Smooth muscle cell (in vitro differentiated cells): ENCODE data around the gene NPEPPS. TPM values are rescaled to one million over a fixed set of nuclear protein-coding genes. Genes with fewer than 3 reads are reported as not detected.

Source experiments
- DNase-seq: peaks from one replicate; lab custom pipeline; 2025; ENCODE audit not compliant: unreplicated experiment; lab: John Stamatoyannopoulos, UW
- H2AFZ ChIP-seq: fragments of 200-600 bp; sonication (generic); 2 replicates; pipeline ENCODE4 v1.6.0; 2016; ENCODE audit warnings: antibody characterized with exemption, low read depth, mild to moderate bottlenecking
- H3F3A ChIP-seq: fragments of 200-600 bp; sonication (generic); 2 replicates; pipeline ENCODE4 v1.6.0; 2017; ENCODE audit warnings: antibody characterized with exemption, low read depth
- H3K27ac ChIP-seq: fragments of 200-600 bp; sonication (generic); 2 replicates; pipeline ENCODE4 v1.5.1; 2016; ENCODE audit warnings: low read depth, mild to moderate bottlenecking
- H3K27me3 ChIP-seq: fragments of 200-600 bp; sonication (generic); 2 replicates; pipeline ENCODE4 v1.6.1; 2016; ENCODE audit warnings: low read depth, mild to moderate bottlenecking
- H3K36me3 ChIP-seq: fragments of 200-600 bp; sonication (generic); 2 replicates; pipeline ENCODE4 v1.5.1; 2016; ENCODE audit warnings: low read depth
- H3K4me1 ChIP-seq: fragments of 200-600 bp; sonication (generic); 2 replicates; pipeline ENCODE4 v1.5.1; 2016; ENCODE audit warnings: low read depth
- H3K4me2 ChIP-seq: fragments of 200-600 bp; sonication (generic); 2 replicates; pipeline ENCODE4 v1.6.0; 2016; ENCODE audit warnings: mild to moderate bottlenecking
- H3K4me3 ChIP-seq: fragments of 200-600 bp; sonication (generic); 2 replicates; pipeline ENCODE4 v1.5.1; 2016; ENCODE audit warnings: mild to moderate bottlenecking
- H3K79me2 ChIP-seq: fragments of 200-600 bp; sonication (generic); 2 replicates; pipeline ENCODE4 v1.6.0; 2016; ENCODE audit warnings: low read depth, mild to moderate bottlenecking
- H3K9ac ChIP-seq: fragments of 200-600 bp; sonication (generic); 2 replicates; pipeline ENCODE4 v1.6.0; 2016; ENCODE audit warnings: low read depth
- H3K9me3 ChIP-seq: fragments of 200-600 bp; sonication (generic); replicated peaks from 2 replicates; pipeline ENCODE4 v1.5.1; 2016; ENCODE audit warnings: low read depth
- H4K20me1 ChIP-seq: fragments of 200-600 bp; sonication (generic); 2 replicates; pipeline ENCODE4 v1.6.0; 2016; ENCODE audit warnings: low read depth
- CTCF ChIP-seq: fragments of 200-600 bp; sonication (generic); IDR thresholded peaks from 2 replicates; pipeline ENCODE4 v1.5.1; 2017; ENCODE audit warnings: borderline replicate concordance, mild to moderate bottlenecking, antibody characterized with exemption; ENCODE audit not compliant: insufficient read depth, poor library complexity, severe bottlenecking
- WGBS: methylation state at CpG from one replicate; pipeline ENCODE4 v1.1.7; 2016; ENCODE audit warnings: low lambda C conversion rate; 5-methylcytosine and 5-hydroxymethylcytosine counted together
- polyA plus RNA-seq: library from polyadenylated mRNA; unstranded; fragments of >200 nt; fragmentation: Nextera tagmentation; extraction: Ambion mirVana; gene quantifications from 2 replicates; pipeline ENCODE4 v1.2.1, GENCODE V29; 2016
- total RNA-seq: library from RNA; depleted of rRNA; stranded (reverse); fragments of >200 nt; gene quantifications from 2 replicates; pipeline ENCODE4 v1.2.3, GENCODE V29; 2014

The NPEPPS gene
- total and polyA plus RNA-seq, 2 experiments from 2014 or later, result 50.2 to 70.5 TPM

GRCh38 chr17:47604598-47604927 lies 73.7 kb downstream of the NPEPPS start:
- Histone ChIP-seq H3K79me2 (no peaks in the 10 kb centered on the region), H3F3A (peaks cover 12% of the 10 kb centered on the region), H3K36me3 (peaks cover 18% of the 10 kb centered on the region), H3K4me1 (no peaks in the 10 kb centered on the region), H2AFZ (no peak overlapping the region), H3K4me2 (peak overlapping the region; percentile 34), H3K9ac (peak overlapping the region; percentile 3), H3K27me3 (no peaks in the 10 kb centered on the region), H3K9me3 (no peaks in the 10 kb centered on the region), H3K4me3 (no peak overlapping the region), H4K20me1 (peaks cover 5% of the 10 kb centered on the region), H3K27ac (peak overlapping the region; percentile 61)
- WGBS, result 77% methylated on average over 1 of the region's 1 CpG
- DNase-seq, result no peak
- no peak for TF ChIP-seq CTCF

- no peak overlapping the region for H2AFZ ChIP-seq
- H3K27ac ChIP-seq, result peak overlapping the region; percentile 61
- peak overlapping the region; percentile 34 for H3K4me2 ChIP-seq
- no peaks in the 10 kb centered on the region for H3K9me3 ChIP-seq
- 41% methylated on average over 1 of the region's 1 CpG for WGBS
- H3K36me3 ChIP-seq, result peaks cover 18% of the 10 kb centered on the region
- H3K79me2 ChIP-seq, result no peaks in the 10 kb centered on the region
- no peaks in the 10 kb centered on the region for H3K27me3 ChIP-seq
- H3F3A ChIP-seq, result peaks cover 12% of the 10 kb centered on the region
- no peak for DNase-seq
- no peak overlapping the region for H3K4me3 ChIP-seq
- H3K9ac ChIP-seq, result no peak overlapping the region
- H3K4me1 ChIP-seq, result no peaks in the 10 kb centered on the region
- TF ChIP-seq CTCF, result no peak
- peaks cover 5% of the 10 kb centered on the region for H4K20me1 ChIP-seq
These were observed 74.1 kb downstream of the NPEPPS start for GRCh38 chr17:47605011-47605410.

- Histone ChIP-seq H3F3A (peaks cover 14% of the 10 kb centered on the region), H3K4me3 (no peak overlapping the region), H3K9me3 (no peaks in the 10 kb centered on the region), H4K20me1 (peaks cover 13% of the 10 kb centered on the region), H3K4me1 (no peaks in the 10 kb centered on the region), H3K79me2 (no peaks in the 10 kb centered on the region), H3K36me3 (peaks cover 6% of the 10 kb centered on the region), H3K27ac (no peak overlapping the region), H3K9ac (no peak overlapping the region), H3K4me2 (no peak overlapping the region), H2AFZ (no peak overlapping the region), H3K27me3 (no peaks in the 10 kb centered on the region)
- no peak for TF ChIP-seq CTCF
- no peak for DNase-seq
- WGBS, result 97% methylated on average over 3 of the region's 3 CpGs
These were observed 76.6 kb downstream of the NPEPPS start for GRCh38 chr17:47607481-47607880.

GRCh38 chr17:47611372-47612350 lies 80.8 kb downstream of the NPEPPS start:
- Histone ChIP-seq H3K4me2 (no peak overlapping the region), H4K20me1 (peaks cover 15% of the 10 kb centered on the region), H2AFZ (no peak overlapping the region), H3K27me3 (no peaks in the 10 kb centered on the region), H3K4me3 (no peak overlapping the region), H3K36me3 (peaks cover 3% of the 10 kb centered on the region), H3K9ac (no peak overlapping the region), H3K79me2 (no peaks in the 10 kb centered on the region), H3K9me3 (no peaks in the 10 kb centered on the region), H3K4me1 (no peaks in the 10 kb centered on the region), H3F3A (peaks cover 26% of the 10 kb centered on the region), H3K27ac (peak overlapping the region; percentile 24)
- 81% methylated on average over 5 of the region's 5 CpGs for WGBS
- no peak for TF ChIP-seq CTCF
- no peak for DNase-seq
